GM21825 (cell line): ENCODE results near the gene TOX2.

ENCODE experiments used
- ATAC-seq: cut with Tn5 transposase; IDR thresholded peaks from one replicate; pipeline ENCODE4 v1.9.1; 2021; ENCODE audit warnings: mild to moderate bottlenecking, moderate library complexity; ENCODE audit not compliant: unreplicated experiment

TOX2 gene

DNA sequence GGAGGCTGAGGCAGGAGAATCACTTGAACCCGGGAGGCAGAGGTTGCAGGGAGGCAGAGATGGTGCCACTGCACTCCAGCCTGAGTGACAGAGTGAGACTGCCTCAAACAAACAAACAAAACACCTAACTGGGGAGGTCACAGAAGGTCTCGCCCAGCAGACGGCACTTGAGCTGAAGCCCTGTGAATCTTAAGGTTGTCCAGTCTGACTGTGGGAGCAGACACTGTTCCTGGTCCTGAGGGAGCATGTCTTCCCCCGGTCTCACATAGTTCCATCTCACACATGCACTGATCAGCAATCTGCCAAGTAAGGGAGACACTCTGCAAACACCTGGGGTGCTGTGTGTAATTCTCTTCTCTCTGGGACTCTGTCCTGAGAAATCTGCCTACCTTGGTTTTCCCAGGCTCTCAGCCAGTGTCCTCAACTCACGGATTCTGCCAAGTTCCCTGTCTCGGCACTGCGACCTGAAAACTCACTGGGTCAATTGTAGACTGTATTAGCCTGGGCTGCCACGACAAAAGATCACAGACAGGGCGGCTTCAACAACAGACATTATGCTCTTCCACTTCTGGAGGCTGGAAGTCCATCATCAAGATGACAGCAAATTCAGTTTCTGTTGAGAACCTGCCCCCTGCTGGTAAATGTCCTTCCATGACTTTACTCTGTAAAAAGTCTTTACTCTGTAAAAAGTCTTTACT, 178.0 kb downstream of the TOX2 start:
- ATAC-seq: no peak

- ATAC-seq: no peak
Measured at GRCh38 chr20:44093249-44093582, 178.6 kb downstream of the TOX2 start.

- ATAC-seq: no peak
Measured at GRCh38 chr20:44095831-44096230, 181.2 kb downstream of the TOX2 start.

- no peak for ATAC-seq
Measured at GRCh38 chr20:44097521-44098255, 183.0 kb downstream of the TOX2 start.

DNA sequence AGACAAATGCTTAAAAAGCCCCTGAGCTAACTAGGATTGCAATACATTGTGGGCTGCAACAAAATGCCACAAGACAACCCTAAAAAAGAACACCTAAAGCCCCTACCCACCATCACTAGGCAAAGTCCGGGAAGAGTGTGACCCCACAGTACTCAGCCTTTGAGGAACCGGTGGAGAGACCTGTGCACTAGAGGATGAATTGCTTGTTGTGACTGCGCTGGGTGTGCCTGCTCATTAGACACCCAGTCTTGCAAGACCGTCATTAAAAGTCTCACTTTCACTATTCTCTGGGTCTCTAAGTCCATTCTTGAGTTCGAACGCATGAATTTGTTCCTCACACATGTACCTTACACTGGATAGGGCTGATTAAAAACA, 183.6 kb downstream of the TOX2 start:
- no peak for ATAC-seq

DNA sequence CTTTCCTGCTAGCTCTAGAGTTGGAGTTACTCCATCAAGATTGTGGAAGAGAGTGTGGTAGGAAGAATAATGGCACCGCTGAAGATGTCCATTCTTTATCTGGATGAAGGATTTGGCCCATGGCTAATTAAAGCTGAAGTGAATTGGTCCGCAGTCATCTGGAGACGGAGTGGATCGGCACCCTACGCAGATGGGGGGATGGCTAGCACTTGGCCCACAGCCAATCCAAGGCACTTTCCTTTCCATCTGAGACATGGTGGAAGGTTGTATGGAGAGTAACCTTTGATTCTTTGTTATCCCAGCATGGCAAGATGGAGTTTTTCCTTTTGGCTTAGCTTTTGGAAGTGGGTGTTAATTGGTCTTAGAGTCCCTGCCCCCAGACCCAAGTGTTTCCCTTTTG, 184.0 kb downstream of the TOX2 start:
- no peak for ATAC-seq

DNA sequence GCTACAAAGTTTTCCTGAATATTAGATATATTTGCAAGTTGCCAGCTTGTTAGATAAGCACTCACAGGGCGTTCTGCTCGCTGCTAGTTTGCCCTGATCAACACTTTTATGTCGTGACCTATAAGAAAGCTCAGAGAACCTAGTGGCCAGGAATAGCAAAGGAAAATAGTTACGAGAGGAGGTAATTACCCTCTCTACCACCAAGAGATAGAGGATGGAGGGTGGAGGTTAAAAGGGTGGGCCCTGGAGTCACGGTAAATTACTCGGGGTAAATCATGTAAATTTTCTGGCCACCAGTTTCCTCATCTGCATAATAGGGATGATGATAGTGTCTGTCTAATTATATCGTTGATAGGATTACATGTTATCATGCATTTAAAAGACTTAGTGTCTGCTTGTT, 185.2 kb downstream of the TOX2 start:
- ATAC-seq: no peak

DNA sequence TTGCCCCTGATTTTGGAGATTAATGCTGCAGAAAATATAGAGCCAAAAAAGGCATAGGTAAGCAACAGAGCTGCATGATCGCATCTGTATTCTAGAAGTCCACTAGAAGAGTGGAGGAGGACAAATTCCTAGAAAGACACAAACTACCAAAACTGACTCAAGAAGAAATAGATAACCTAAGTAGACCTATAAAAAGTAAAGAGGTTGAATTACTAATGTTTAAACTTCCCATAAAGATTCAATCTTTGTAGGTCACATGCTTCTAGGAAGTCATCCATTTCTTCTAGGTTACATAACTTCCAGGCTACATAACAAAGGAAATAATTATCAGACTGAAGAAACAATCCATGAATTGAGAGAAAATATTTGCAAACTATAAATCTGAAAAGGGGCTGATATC, 187.9 kb downstream of the TOX2 start:
- no peak for ATAC-seq

GRCh38 chr20:44104798-44105517, 190.3 kb downstream of the TOX2 start:
- no peak for ATAC-seq

- ATAC-seq: no peak
Measured at GRCh38 chr20:44106615-44107014, 192.0 kb downstream of the TOX2 start.

DNA sequence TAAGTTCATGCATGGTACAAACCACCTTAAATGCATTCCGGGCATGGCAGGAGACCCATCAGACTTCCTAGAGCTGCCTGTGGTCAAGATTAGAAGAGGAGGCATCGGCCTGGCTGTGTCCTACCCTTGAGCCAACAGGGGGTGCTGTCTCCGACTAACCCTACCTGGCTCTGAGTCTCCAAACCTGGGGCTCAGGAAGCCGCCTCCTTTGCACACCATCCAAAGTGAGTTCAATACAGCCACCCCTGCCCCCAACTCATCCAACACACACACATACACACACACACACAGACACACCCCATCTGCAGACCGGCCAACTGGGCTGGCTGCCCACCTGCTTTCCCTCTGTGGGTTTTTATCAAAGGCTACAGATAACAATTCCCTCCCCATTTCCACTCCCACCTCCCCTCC, 195.3 kb downstream of the TOX2 start:
- ATAC-seq: no peak

DNA sequence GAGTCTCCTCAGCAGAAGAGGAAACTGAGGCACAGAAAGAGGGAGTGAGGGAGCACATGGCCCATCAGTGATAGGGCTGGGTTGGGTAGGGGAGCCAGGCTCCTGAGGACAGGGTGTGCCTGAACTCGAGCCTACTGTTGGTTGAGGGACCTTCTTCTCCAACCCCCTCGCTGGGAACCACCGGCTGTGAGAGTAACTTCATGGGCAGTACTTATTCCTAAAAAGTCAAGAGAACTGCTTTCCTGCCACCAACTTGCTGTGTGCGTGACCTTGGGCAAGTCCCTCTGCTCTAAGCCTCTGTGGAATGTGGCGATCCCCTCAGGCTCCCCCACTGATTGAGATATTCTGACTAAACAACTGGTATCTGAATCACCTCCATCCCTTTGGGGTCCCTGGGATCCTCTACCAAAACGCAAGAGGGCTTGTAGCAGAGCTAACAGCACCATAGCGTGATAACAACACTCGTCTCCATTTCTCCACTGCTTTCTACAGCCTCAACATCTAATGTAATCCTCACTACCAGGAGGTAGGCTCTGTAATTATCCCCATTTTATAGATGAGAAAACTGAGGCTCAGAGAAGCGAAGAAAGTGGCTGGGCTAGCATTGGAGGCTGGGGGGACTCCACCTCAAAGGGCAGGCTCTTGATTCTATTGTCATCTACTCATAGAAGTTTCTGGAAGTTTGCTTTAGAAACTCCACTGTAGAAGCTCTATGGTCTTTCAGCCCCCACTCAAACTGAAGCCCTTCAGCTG, 196.3 kb downstream of the TOX2 start:
- ATAC-seq: no peak

DNA sequence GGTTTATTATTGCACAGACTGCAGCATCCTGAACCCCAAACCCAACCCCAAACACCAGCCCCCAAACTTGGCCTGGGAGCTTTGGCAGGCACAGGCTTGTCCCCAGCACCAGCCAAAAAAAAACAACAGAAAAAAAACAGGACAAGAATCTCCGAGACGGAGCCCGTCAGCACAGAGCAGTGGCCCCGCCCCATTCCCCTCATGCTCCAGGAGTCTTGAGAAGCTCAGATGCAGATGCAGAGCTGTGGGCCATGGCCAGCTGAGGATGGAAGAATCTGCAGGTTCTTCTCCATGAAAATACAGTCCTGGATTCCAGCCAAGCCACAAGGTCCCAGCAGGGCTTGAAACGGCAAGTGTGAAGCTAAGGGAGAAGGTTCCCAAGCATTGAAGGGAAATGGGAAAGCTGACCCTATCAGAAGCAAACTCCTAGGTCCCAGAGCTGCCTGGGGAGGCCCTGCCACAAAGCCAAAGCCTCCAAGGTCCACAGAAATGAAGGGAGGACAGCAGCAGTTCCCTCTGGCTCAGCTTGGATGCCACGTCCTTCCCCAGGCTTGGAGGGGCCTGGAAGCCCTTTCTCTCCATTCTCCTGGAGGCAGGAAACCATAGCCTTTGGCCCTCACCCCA, 197.2 kb downstream of the TOX2 start:
- no peak for ATAC-seq

DNA sequence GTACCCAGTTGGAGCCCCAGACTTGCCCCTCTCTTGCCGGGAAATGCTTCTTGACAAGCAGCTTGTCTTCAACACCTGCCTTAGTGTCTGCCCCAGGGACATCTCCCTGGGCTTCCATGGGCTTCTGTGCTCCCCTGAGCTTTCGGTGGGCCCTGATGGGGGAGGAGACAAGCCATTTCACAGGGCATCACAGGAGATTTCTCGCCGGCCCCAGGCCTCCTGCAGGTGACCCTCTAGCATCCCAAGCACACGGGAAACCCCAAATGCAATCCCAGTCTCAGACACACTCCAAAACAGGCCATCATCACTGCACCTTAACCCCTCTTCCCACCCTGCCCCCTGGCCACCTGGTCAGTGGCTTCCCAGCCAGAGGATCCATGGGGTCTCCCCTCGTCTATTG, 197.8 kb downstream of the TOX2 start:
- ATAC-seq: no peak

DNA sequence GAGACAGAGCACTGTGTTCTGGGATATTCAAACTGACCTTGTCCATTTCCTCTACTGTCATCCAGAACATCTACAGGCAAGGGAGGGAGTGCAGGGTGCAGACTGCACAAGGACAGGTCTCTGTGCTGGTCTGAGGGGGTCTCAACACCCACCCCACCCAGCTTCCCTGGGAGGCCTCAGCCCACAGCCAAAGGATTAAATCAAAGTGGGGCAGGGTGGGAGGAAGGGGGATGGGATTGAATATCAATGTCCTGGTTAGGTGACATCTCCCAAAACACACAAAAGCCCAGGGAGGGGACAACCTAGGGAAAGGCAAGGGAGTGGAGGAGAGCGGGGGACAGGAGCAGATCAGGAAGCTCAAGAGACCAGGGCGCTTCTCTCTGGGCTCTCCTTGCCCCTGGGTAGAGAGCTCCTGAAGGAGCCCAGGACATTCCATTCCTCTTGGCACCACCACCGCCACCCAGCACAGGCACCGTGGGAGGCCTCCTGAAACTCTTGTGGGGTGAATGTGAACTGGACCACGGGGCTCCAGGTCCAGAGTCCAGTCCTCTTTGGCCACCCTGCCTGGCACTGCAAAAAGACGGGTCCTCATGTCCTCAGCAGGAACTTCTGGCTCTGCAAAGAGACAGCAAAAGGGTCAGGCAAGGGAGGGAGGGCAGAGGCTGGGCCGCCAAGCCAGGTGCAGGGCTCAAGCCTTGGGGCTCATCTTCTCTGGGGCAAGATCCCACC, 198.4 kb downstream of the TOX2 start:
- ATAC-seq: no peak

- no peak for ATAC-seq
Measured at GRCh38 chr20:44113618-44114376, 199.1 kb downstream of the TOX2 start.

GRCh38 chr20:44115181-44115580, 200.5 kb downstream of the TOX2 start:
- no peak for ATAC-seq

DNA sequence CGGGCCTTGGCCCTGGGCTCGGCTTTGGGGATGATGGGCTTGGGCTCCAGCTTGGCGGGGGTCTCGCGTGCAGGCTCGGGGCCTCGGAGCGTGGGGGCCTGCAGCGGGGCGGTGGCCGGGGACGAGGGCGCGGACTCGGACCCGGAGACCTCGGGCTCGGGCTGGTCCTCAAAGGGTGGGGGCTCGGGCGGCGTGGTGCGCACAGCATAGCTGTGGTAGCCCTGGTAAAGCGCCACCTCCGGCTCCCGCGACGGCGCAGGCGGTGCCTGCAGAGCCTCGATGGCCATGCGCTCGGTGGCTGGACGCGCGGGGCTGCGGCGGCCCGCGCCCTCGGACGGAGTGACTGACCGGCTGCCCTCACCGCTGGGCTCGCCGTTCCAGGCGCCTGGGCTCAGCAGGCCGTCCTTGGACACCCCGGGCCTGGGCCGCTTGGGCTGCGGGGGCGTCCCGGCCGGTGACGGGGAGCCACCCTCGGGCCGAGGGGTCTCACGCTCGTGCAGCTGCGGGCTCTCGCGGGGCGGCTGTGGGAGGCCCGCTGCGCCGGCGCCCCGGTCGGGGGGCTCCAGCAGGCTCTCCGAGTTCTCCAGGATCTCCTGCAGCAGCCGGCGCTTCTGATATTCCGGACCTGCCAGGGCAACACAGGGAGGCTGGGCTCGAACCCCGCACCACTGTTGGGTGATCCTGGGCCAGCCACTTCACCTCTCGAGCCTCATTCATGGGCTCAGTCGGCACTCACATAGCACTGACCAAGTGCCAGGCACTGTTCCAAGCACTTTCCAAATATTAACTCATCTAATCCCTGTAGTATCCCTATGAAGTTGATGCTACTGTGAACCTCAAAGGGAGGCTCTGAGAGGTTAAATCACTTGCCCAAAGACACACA, 201.4 kb downstream of the TOX2 start:
- no peak for ATAC-seq
